Measurements from ENCODE around the gene INPP5D. TPM values are rescaled to one million over a fixed set of nuclear protein-coding genes. Genes with fewer than 3 reads are reported as not detected.

INPP5D gene
- total RNA-seq, 4 donors from 2014 or later: 7.8 to 40.4 (median 26.1) TPM

GRCh38 chr2:233044974-233045605, 15.1 kb upstream of the INPP5D start:
- Histone ChIP-seq H3K36me3 (no peaks in the 10 kb centered on the region), H3K27me3 (no peaks in the 10 kb centered on the region), H3K27ac (no peak overlapping the region), H3K4me1 (no peaks in the 10 kb centered on the region), H3K4me3 (no peak overlapping the region), H3K9me3 (no peaks in the 10 kb centered on the region)
- no peak for TF ChIP-seq POLR2AphosphoS5 (IDR thresholded peaks at IDR 0.05)
- TF ChIP-seq EP300 (IDR thresholded peaks at IDR 0.05; ENCODE audit: low read depth): no peak
- TF ChIP-seq POLR2A (IDR thresholded peaks at IDR 0.05): no peak
- TF ChIP-seq, protein P1, sequence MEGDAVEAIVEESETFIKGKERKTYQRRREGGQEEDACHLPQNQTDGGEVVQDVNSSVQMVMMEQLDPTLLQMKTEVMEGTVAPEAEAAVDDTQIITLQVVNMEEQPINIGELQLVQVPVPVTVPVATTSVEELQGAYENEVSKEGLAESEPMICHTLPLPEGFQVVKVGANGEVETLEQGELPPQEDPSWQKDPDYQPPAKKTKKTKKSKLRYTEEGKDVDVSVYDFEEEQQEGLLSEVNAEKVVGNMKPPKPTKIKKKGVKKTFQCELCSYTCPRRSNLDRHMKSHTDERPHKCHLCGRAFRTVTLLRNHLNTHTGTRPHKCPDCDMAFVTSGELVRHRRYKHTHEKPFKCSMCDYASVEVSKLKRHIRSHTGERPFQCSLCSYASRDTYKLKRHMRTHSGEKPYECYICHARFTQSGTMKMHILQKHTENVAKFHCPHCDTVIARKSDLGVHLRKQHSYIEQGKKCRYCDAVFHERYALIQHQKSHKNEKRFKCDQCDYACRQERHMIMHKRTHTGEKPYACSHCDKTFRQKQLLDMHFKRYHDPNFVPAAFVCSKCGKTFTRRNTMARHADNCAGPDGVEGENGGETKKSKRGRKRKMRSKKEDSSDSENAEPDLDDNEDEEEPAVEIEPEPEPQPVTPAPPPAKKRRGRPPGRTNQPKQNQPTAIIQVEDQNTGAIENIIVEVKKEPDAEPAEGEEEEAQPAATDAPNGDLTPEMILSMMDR (IDR thresholded peaks at IDR 0.05): no peak
- in situ Hi-C loops (cut with MboI; ENCODE audit: low pct_ligation_motif_present in 1 of 4, low pct_unique_long_range_greater_than_20kb in 1 of 4, low sequenced_read_pairs in 3 of 4) (loop anchor here in 1 of 4 donors (25.0 kb wide), 1 partner anchor 183 kb away; the partner anchor contains the start of gene SNORC), intact Hi-C loops (cut with DNase I; ENCODE audit: low total_unique reads) (no loop called here)
- no peak for DNase-seq
- WGBS, 2 donors (ENCODE audit: low coverage in 1 of 2): 82 to 100% methylated on average over 2 to 9 of the region's 9 CpGs

DNA sequence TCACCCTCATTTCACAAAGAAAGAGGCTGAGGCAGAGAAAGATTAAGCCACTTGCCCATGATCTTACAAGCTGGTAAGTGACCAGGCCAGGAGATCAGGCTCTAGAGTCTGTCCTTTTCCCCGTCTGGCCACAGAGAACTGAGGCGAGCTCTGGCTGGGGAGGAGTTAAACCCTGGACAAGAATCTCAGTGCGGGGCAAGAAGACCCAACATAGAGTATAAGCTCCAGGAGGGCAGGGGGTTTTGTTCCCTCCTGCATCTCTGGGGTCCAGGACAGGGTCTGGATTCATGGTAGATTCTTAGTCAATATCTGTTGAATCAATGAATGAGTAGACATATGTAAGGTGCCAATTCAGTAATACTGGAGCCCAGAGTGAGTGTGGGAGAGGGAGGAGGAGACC, 12.9 kb upstream of the INPP5D start:
- TF ChIP-seq EP300 (IDR thresholded peaks at IDR 0.05; ENCODE audit: low read depth): no peak
- TF ChIP-seq POLR2A (IDR thresholded peaks at IDR 0.05): no peak
- TF ChIP-seq POLR2AphosphoS5 (IDR thresholded peaks at IDR 0.05): no peak
- TF ChIP-seq, protein P1 (IDR thresholded peaks at IDR 0.05): no peak
- H3K36me3 ChIP-seq: no peaks in the 10 kb centered on the region
- H3K27me3 ChIP-seq: no peaks in the 10 kb centered on the region
- 93 to 96% methylated on average over 2 to 3 of the region's 3 CpGs for WGBS, 2 donors (ENCODE audit: low coverage in 1 of 2)
- no peaks in the 10 kb centered on the region for H3K4me1 ChIP-seq
- no peak overlapping the region for H3K4me3 ChIP-seq
- DNase-seq: no peak
- in situ Hi-C loops (cut with MboI; ENCODE audit: low pct_ligation_motif_present in 1 of 4, low pct_unique_long_range_greater_than_20kb in 1 of 4, low sequenced_read_pairs in 3 of 4) (loop anchor here in 1 of 4 donors (25.0 kb wide), 1 partner anchor 185 kb away; the partner anchor contains the start of gene SNORC), intact Hi-C loops (cut with DNase I; ENCODE audit: low total_unique reads) (no loop called here)
- H3K9me3 ChIP-seq: no peaks in the 10 kb centered on the region
- no peak overlapping the region for H3K27ac ChIP-seq

DNA sequence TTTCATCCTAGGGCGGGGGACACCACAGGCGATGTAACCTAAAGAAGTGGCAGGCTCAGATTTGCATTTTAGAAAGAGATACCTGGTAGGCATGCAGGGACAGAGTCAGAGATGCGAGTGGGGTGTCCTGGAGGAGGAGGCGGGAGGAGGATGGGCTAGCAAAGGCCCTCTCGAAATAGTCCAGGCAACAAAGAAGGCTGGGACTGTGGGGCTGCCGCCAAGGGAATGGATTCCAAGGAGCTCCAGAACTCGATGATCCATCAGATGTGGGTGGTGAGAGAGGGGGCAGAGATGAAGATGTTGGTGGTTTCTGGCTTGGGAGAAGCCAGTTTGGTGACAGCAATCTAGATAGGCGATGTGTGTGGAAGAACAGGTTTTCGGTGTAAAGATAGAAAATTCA, 12.5 kb upstream of the INPP5D start:
- in situ Hi-C loops (cut with MboI; ENCODE audit: low pct_ligation_motif_present in 1 of 4, low pct_unique_long_range_greater_than_20kb in 1 of 4, low sequenced_read_pairs in 3 of 4): loop anchor here in 1 of 4 donors (25.0 kb wide), 1 partner anchor 185 kb away; the partner anchor contains the start of gene SNORC

DNA sequence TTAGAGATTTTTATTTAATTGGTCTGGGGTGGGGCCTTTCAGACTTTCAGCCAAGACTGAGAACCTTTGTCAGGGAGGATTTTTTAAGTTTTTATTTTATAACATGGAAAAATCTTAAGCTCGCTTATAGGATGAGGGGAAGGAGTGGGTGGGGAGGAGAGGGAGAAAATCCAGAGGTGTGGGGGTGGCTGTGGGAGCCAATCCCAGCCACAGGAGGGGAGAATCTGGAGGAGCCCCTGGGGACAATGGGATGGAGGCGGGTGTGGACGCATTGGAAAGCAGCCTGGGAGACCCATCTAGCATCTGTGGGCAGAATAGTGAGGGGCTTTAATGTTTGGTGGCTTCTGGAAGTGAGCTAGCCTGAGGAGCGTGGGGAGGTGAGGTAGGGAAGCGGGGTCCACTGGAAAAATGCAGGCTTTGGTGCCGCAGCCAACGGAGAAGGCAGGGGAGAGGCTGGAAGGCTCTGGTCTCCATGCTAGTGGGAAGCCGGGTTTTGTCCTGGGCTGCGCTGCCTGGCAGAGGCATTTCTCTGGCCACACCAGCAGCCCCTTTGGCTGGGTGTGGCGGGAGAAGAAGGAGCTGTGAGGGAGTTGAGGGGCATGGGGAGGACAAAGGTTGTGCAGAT, 11.5 kb upstream of the INPP5D start:
- TF ChIP-seq, protein P1 (IDR thresholded peaks at IDR 0.05): no peak
- TF ChIP-seq POLR2AphosphoS5 (IDR thresholded peaks at IDR 0.05) (no peak), POLR2A (IDR thresholded peaks at IDR 0.05) (no peak), EP300 (IDR thresholded peaks at IDR 0.05; ENCODE audit: low read depth) (no peak)
- Histone ChIP-seq H3K27ac (no peak overlapping the region), H3K4me1 (peaks cover 0 to under 1% (median 0%) of the 10 kb centered on the region in 4 donors), H3K4me3 (no peak overlapping the region), H3K36me3 (no peaks in the 10 kb centered on the region), H3K9me3 (no peaks in the 10 kb centered on the region), H3K27me3 (no peaks in the 10 kb centered on the region)
- in situ Hi-C loops (cut with MboI; ENCODE audit: low pct_ligation_motif_present in 1 of 4, low pct_unique_long_range_greater_than_20kb in 1 of 4, low sequenced_read_pairs in 3 of 4) (loop anchor here in 1 of 4 donors (25.0 kb wide), 1 partner anchor 186 kb away; the partner anchor contains the start of gene SNORC), intact Hi-C loops (cut with DNase I; ENCODE audit: low total_unique reads) (no loop called here)
- DNase-seq: no peak
- 85% methylated on average over 10 of the region's 10 CpGs; no CpG with 5 or more reads in 1 of the 2 donors for WGBS, 2 donors (ENCODE audit: low coverage in 1 of 2)

More for the DNA sequence above, 12.5 kb upstream of the INPP5D start:
- WGBS, 2 donors (ENCODE audit: low coverage in 1 of 2): 72 to 88% methylated on average over 3 to 9 of the region's 9 CpGs
- intact Hi-C loops (cut with DNase I; ENCODE audit: low total_unique reads): no loop called here
- H3K4me1 ChIP-seq: no peaks in the 10 kb centered on the region
- no peaks in the 10 kb centered on the region for H3K27me3 ChIP-seq
- no peak overlapping the region for H3K27ac ChIP-seq
- no peak for TF ChIP-seq EP300 (IDR thresholded peaks at IDR 0.05; ENCODE audit: low read depth)
- TF ChIP-seq POLR2AphosphoS5 (IDR thresholded peaks at IDR 0.05): no peak
- TF ChIP-seq POLR2A (IDR thresholded peaks at IDR 0.05): no peak
- TF ChIP-seq, protein P1 (IDR thresholded peaks at IDR 0.05): no peak
- no peaks in the 10 kb centered on the region for H3K9me3 ChIP-seq
- no peak for DNase-seq
- H3K36me3 ChIP-seq: no peaks in the 10 kb centered on the region
- H3K4me3 ChIP-seq: no peak overlapping the region

Data from transverse colon (tissue), 4 donors.